GM12878 (cell line): ENCODE results near the gene DYNC1H1. TPM values are rescaled to one million over a fixed set of nuclear protein-coding genes. Genes with fewer than 3 reads are reported as not detected.

Source experiments
- ATAC-seq: fragments of 200-7000 bp; cut with Tn5 transposase; 3 replicates; pipeline ENCODE4 v1.9.1; 2020; ENCODE audit warnings: mild to moderate bottlenecking, moderate library complexity
- BruUV-seq: library from RNA; stranded (reverse); fragments of 400-500 nt; replicated peaks from 2 replicates; lab custom pipeline; 2021; lab: Mats Ljungman, UMichigan
- CTCF ChIA-PET: fragments of 300-600 bp; sonication (Branson Sonifier 250); formaldehyde crosslinking; extraction: SDS; loops from one replicate; lab custom pipeline; 2021; ENCODE audit warnings: inconsistent platforms; lab: Yijun Ruan, JAX
- POLR2A ChIA-PET: fragments of 350-600 bp; formaldehyde crosslinking; extraction: SDS; loops from one replicate; lab custom pipeline; 2021; ENCODE audit warnings: inconsistent platforms; lab: Charles Lee
- RAD21 ChIA-PET: fragments of 300-600 bp; sonication (Branson Sonifier 250); formaldehyde crosslinking; loops from one replicate; lab custom pipeline; 2023; ENCODE audit warnings: antibody characterized with exemption; ENCODE audit not compliant: unreplicated experiment; lab: Charles Lee
- SMC1A ChIA-PET: fragments of 300-600 bp; sonication (Branson Sonifier 250); formaldehyde crosslinking; loops from one replicate; lab custom pipeline; 2023; ENCODE audit not compliant: unreplicated experiment, uncharacterized antibody; lab: Charles Lee
- DNase-seq: peaks from one replicate; pipeline ENCODE4 v3.0.0-alpha.2; 2011; ENCODE audit warnings: low read depth, low spot score
- FAIRE-seq: peaks from 3 replicates; lab custom pipeline; 2011; peaks lifted over from hg19 to GRCh38; lab: Jason Lieb, UNC
- H2AFZ ChIP-seq: 2 replicates; pipeline ENCODE4 v1.6.0; 2011; ENCODE audit warnings: low read depth, low read length, control low read depth; ENCODE audit not compliant: control insufficient read depth
- H3K27ac ChIP-seq: 2 replicates; pipeline ENCODE4 v1.5.1; 2011; ENCODE audit warnings: control low read depth; ENCODE audit not compliant: control insufficient read depth, insufficient read depth
- H3K27me3 ChIP-seq, 2 experiments: replicated peaks in 1 of 2; 2 replicates each; pipeline versions ENCODE4 v1.6.0 to v1.6.1; 2011; ENCODE audit warnings: low read length in 1 of 2; ENCODE audit not compliant: control insufficient read depth in 2 of 2, insufficient read depth in 2 of 2
- H3K36me3 ChIP-seq, 2 experiments: 2 replicates each; pipeline ENCODE4 v1.5.1; 2011; ENCODE audit warnings: low read length in 1 of 2; ENCODE audit not compliant: control insufficient read depth in 2 of 2, insufficient read depth in 2 of 2
- H3K4me1 ChIP-seq: 2 replicates; pipeline ENCODE4 v1.6.1; 2011; ENCODE audit warnings: mild to moderate bottlenecking, low read length, moderate library complexity, mixed read lengths; ENCODE audit not compliant: control insufficient read depth, insufficient read depth
- H3K4me2 ChIP-seq: 2 replicates; pipeline ENCODE4 v1.6.0; 2011; ENCODE audit warnings: control low read depth; ENCODE audit not compliant: control insufficient read depth, insufficient read depth
- H3K4me3 ChIP-seq: fragments of 200-600 bp; sonication (generic); 2 replicates; pipeline ENCODE4 v1.5.1; 2016
- H3K79me2 ChIP-seq: 2 replicates; pipeline ENCODE4 v1.6.0; 2011; ENCODE audit warnings: low read length; ENCODE audit not compliant: control insufficient read depth, insufficient read depth
- H3K9ac ChIP-seq: 2 replicates; pipeline ENCODE4 v1.8.0; 2011; ENCODE audit warnings: low read length, control low read depth, mixed read lengths; ENCODE audit not compliant: control insufficient read depth, insufficient read depth
- H3K9me3 ChIP-seq: replicated peaks from 3 replicates; pipeline ENCODE4 v1.5.1; 2011; ENCODE audit warnings: mild to moderate bottlenecking, low read length; ENCODE audit not compliant: control insufficient read depth, insufficient read depth
- H4K20me1 ChIP-seq: 2 replicates; pipeline ENCODE4 v1.6.0; 2011; ENCODE audit not compliant: control insufficient read depth, insufficient read depth
- BACH1 ChIP-seq: fragments of 450-650 bp; IDR thresholded peaks from 2 replicates; pipeline ENCODE4 v1.6.1; 2017; ENCODE audit warnings: mild to moderate bottlenecking, borderline replicate concordance
- CBX5 ChIP-seq: sonication (generic); IDR thresholded peaks from 2 replicates; pipeline ENCODE4 v1.6.1; 2016; ENCODE audit warnings: low read depth, moderate library complexity, mild to moderate bottlenecking, inconsistent platforms
- EP300 ChIP-seq, 2 experiments: fragments of 150-350 bp in 1 of 2; IDR thresholded peaks; 2 replicates each; pipeline ENCODE4 v1.6.1; 2011 to 2012; ENCODE audit warnings: low read depth in 2 of 2, low read length in 2 of 2, borderline replicate concordance in 1 of 2, improper control_type of control experiment in 1 of 2, inconsistent platforms in 1 of 2; ENCODE audit not compliant: control insufficient read depth in 1 of 2
- JUNB ChIP-seq: IDR thresholded peaks from 2 replicates; pipeline ENCODE4 v1.6.1; 2016; ENCODE audit warnings: antibody characterized with exemption, mild to moderate bottlenecking
- JUND ChIP-seq: IDR thresholded peaks from 2 replicates; pipeline ENCODE4 v1.6.1; 2012; ENCODE audit warnings: low read depth, mild to moderate bottlenecking, low read length, improper control_type of control experiment, moderate library complexity
- NFXL1 ChIP-seq: fragments of 450-650 bp; IDR thresholded peaks from 2 replicates; pipeline ENCODE4 v1.6.1; 2017; ENCODE audit warnings: antibody characterized with exemption, mild to moderate bottlenecking, borderline replicate concordance
- STAT1 ChIP-seq: fragments of 450-650 bp; conservative IDR thresholded peaks from 2 replicates; pipeline ENCODE4 v1.6.1; 2014; ENCODE audit warnings: antibody characterized with exemption, mild to moderate bottlenecking
- ZNF384 ChIP-seq: IDR thresholded peaks from 2 replicates; pipeline ENCODE4 v1.6.1; 2012; ENCODE audit warnings: low read depth, mild to moderate bottlenecking, low read length, improper control_type of control experiment, borderline replicate concordance
- WGBS: methylation state at CpG from one replicate; pipeline ENCODE4 v1.1.6; 2016; ENCODE audit warnings: low lambda C conversion rate; ENCODE audit not compliant: insufficient replicate concordance, insufficient coverage; ENCODE audit errors: missing lambda C conversion rate; 5-methylcytosine and 5-hydroxymethylcytosine counted together
- in situ Hi-C: fragments of 300-500 bp; cut with MboI; formaldehyde crosslinking; loops from 9 replicates; pipeline ENCODE4 v1.14.3; 2018; ENCODE audit warnings: mixed read lengths
- intact Hi-C: fragments of 100-400 bp; cut with micrococcal nuclease; formaldehyde crosslinking; loops from one replicate; pipeline ENCODE4 v1.14.2; 2022; ENCODE audit not compliant: unreplicated experiment
- polyA plus RNA-seq, 11 experiments: library from polyadenylated mRNA; depleted of rRNA in 4 of 11; unstranded in 6 of 11; stranded (reverse) in 5 of 11; fragments of >200 nt; fragmentation: Nextera tagmentation in 4 of 11; fragmentation: Illumina TruSeq in 1 of 11; extraction: Ambion mirVana in 4 of 11; extraction: Trizol in 1 of 11; gene quantifications; 1 replicate in 1 of 11; 2 replicates in 10 of 11; pipeline versions ENCODE4 v1.2.1 to v1.2.3, GENCODE V29; 2011 to 2016; ENCODE audit warnings: inconsistent platforms in 2 of 11, missing spikeins in 2 of 11, low read depth in 1 of 11
- total RNA-seq, 4 experiments: library from RNA; depleted of rRNA in 3 of 4; stranded (reverse); fragments of >200 nt in 3 of 4; fragmentation: Illumina TruSeq in 1 of 4; extraction: Trizol in 1 of 4; gene quantifications; 2 replicates each; pipeline versions ENCODE4 v1.2.1 to v1.2.3, GENCODE V29; 2013 to 2021
- TF ChIP-seq, protein P1 (sequence below): fragments of 450-650 bp; IDR thresholded peaks from 2 replicates; pipeline ENCODE4 v1.6.1; 2017; ENCODE audit warnings: low read depth, mild to moderate bottlenecking, moderate library complexity
- TF ChIP-seq, protein P2 (sequence below): fragments of 450-650 bp; IDR thresholded peaks from 2 replicates; pipeline ENCODE4 v1.6.1; 2018; ENCODE audit warnings: mild to moderate bottlenecking, low read depth, moderate library complexity; ENCODE audit not compliant: partially characterized antibody
- TF ChIP-seq, protein P3 (sequence below): IDR thresholded peaks from 2 replicates; pipeline ENCODE4 v1.6.1; 2011; ENCODE audit warnings: borderline replicate concordance, low read depth, mild to moderate bottlenecking, moderate library complexity, mixed read lengths, low read length; ENCODE audit not compliant: insufficient read depth; ENCODE audit errors: extremely low read length

The DYNC1H1 gene
- total and polyA plus RNA-seq, 10 of the 15 experiments (the other 5 are each of a cell fraction or from before 2014, with no cell fraction given) = 38.4 to 291 (median 111) TPM

GRCh38 chr14:101985957-101986356 is 21.6 kb downstream of the DYNC1H1 start:
- TSS peak; percentile 71 for BruUV-seq
- ChIA-PET POLR2A (no interaction called here), RAD21 (no interaction called here)
- Histone ChIP-seq H3K9ac (no peak overlapping the region), H3K4me2 (no peak overlapping the region), H3K79me2 (no peaks in the 10 kb centered on the region), H3K9me3 (no peaks in the 10 kb centered on the region)
- in situ Hi-C loops (no loop called here), intact Hi-C loops (no loop called here)
- TF ChIP-seq CBX5 = no peak
- TF ChIP-seq EP300 (IDR thresholded peaks at IDR 0.05; ENCODE audit: borderline replicate concordance in 1 of 2, control insufficient read depth in 1 of 2, low read depth in 2 of 2, low read length in 2 of 2) = no peak
- TF ChIP-seq, all 136 proteins: peak for 0
- SMC1A ChIA-PET = interaction anchor here (0.7 to 1.2 kb wide), 2 partner anchors 19 to 1759 kb away, joined by 3 to 4 read pairs; no protein-coding TSS in a partner anchor
- Histone ChIP-seq H3K36me3 (peaks cover 30 to 50% of the 10 kb centered on the region in 2 experiments), H3K27ac (no peak overlapping the region), H2AFZ (no peak overlapping the region), H3K4me3 (no peak overlapping the region), H3K4me1 (peaks cover 2% of the 10 kb centered on the region), H3K27me3 (no peaks in the 10 kb centered on the region), H4K20me1 (no peaks in the 10 kb centered on the region)
- DNase-seq (no peak), ATAC-seq (no peak), FAIRE-seq (no peak)
- CTCF ChIA-PET = no interaction called here
- WGBS = 97% methylated on average over 16 of the region's 16 CpGs

DNA sequence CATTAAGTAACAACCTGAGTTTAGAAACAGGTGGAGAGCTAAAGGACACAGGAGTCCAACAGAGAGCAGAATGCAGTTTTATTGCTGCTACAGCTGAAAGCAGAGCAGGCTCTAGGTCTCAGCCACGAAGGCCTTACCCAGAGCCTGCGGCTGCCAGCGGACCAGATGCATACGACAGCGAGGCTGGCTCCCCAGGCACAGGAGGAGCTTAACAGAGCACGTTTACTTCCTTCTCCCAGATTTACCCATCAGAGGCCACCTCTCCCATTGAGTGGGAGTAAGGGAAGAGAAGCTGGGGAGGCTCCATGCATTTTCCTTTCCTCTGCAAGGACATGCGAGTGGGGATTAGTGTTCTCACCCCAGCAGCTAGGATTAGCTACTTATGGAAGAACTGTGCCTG is 22.6 kb downstream of the DYNC1H1 start:
- POLR2A ChIA-PET = interaction anchor here (0.6 kb wide), 1 partner anchor 56 kb away, joined by 4 read pairs; no protein-coding TSS in a partner anchor
- H3K4me3 ChIP-seq = no peak overlapping the region
- 96% methylated on average over 7 of the region's 7 CpGs for WGBS
- TF ChIP-seq, protein P1, sequence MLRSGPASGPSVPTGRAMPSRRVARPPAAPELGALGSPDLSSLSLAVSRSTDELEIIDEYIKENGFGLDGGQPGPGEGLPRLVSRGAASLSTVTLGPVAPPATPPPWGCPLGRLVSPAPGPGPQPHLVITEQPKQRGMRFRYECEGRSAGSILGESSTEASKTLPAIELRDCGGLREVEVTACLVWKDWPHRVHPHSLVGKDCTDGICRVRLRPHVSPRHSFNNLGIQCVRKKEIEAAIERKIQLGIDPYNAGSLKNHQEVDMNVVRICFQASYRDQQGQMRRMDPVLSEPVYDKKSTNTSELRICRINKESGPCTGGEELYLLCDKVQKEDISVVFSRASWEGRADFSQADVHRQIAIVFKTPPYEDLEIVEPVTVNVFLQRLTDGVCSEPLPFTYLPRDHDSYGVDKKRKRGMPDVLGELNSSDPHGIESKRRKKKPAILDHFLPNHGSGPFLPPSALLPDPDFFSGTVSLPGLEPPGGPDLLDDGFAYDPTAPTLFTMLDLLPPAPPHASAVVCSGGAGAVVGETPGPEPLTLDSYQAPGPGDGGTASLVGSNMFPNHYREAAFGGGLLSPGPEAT = no peak
- TF ChIP-seq JUND (no peak), NFXL1 (no peak), ZNF384 (no peak), JUNB (no peak), STAT1 (no peak), BACH1 (no peak)
- TF ChIP-seq, protein P2, sequence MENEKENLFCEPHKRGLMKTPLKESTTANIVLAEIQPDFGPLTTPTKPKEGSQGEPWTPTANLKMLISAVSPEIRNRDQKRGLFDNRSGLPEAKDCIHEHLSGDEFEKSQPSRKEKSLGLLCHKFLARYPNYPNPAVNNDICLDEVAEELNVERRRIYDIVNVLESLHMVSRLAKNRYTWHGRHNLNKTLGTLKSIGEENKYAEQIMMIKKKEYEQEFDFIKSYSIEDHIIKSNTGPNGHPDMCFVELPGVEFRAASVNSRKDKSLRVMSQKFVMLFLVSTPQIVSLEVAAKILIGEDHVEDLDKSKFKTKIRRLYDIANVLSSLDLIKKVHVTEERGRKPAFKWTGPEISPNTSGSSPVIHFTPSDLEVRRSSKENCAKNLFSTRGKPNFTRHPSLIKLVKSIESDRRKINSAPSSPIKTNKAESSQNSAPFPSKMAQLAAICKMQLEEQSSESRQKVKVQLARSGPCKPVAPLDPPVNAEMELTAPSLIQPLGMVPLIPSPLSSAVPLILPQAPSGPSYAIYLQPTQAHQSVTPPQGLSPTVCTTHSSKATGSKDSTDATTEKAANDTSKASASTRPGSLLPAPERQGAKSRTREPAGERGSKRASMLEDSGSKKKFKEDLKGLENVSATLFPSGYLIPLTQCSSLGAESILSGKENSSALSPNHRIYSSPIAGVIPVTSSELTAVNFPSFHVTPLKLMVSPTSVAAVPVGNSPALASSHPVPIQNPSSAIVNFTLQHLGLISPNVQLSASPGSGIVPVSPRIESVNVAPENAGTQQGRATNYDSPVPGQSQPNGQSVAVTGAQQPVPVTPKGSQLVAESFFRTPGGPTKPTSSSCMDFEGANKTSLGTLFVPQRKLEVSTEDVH = no peak
- TF ChIP-seq, protein P3, sequence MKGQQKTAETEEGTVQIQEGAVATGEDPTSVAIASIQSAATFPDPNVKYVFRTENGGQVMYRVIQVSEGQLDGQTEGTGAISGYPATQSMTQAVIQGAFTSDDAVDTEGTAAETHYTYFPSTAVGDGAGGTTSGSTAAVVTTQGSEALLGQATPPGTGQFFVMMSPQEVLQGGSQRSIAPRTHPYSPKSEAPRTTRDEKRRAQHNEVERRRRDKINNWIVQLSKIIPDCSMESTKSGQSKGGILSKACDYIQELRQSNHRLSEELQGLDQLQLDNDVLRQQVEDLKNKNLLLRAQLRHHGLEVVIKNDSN = no peak

More for the DNA sequence above, 22.6 kb downstream of the DYNC1H1 start:
- CTCF ChIA-PET = interaction anchor here (0.6 to 2.1 kb wide), 2 partner anchors 13 to 26 kb away, joined by 3 to 7 read pairs; no protein-coding TSS in a partner anchor
- no peak for ATAC-seq
- Histone ChIP-seq H3K79me2 (no peaks in the 10 kb centered on the region), H3K9me3 (no peaks in the 10 kb centered on the region), H3K4me1 (peaks cover 11% of the 10 kb centered on the region), H3K4me2 (no peak overlapping the region), H2AFZ (no peak overlapping the region), H3K36me3 (peaks cover 30 to 45% of the 10 kb centered on the region in 2 experiments), H4K20me1 (no peaks in the 10 kb centered on the region), H3K27ac (no peak overlapping the region), H3K27me3 (no peaks in the 10 kb centered on the region), H3K9ac (no peak overlapping the region)
- no TSS peak for BruUV-seq
- SMC1A ChIA-PET = interaction anchor here (0.6 to 1.2 kb wide), 2 partner anchors 20 to 77 kb away, joined by 3 to 4 read pairs; no protein-coding TSS in a partner anchor
- no peak for DNase-seq
- in situ Hi-C loops (no loop called here), intact Hi-C loops (no loop called here)
- no peak for FAIRE-seq
- RAD21 ChIA-PET = interaction anchor here (0.6 kb wide), 1 partner anchor 585 kb away, joined by 3 read pairs; no protein-coding TSS in a partner anchor
